GM18951 (cell line): ENCODE results near the gene GOLGA8N.

ENCODE experiments used
- POLR2A ChIP-seq: IDR thresholded peaks from 4 replicates; pipeline ENCODE4 v1.6.1; 2011; ENCODE audit warnings: mild to moderate bottlenecking; ENCODE audit not compliant: insufficient read length, insufficient read depth; ENCODE audit errors: extremely low read depth
- in situ Hi-C: fragments of 300-500 bp; cut with MboI; formaldehyde crosslinking; loops from one replicate; pipeline ENCODE4 v1.12.0; 2022; ENCODE audit warnings: low sequenced_read_pairs, mixed read lengths, inconsistent platforms; ENCODE audit not compliant: unreplicated experiment

The GOLGA8N gene

GRCh38 chr15:32637704-32638103 is 44.4 kb downstream of the GOLGA8N start:
- in situ Hi-C loops = no loop called here
- TF ChIP-seq POLR2A = no peak

- TF ChIP-seq POLR2A = no peak
Observed at GRCh38 chr15:32641517-32642059, 48.3 kb downstream of the GOLGA8N start, which contains the start of gene SCG5. Gene SCG5, plus strand, starts transcription at chr15:32641710. Its CDS starts 1,883 bp downstream, at chr15:32643593.

GRCh38 chr15:32642667-32643435 is 49.6 kb downstream of the GOLGA8N start:
- TF ChIP-seq POLR2A = no peak
- in situ Hi-C loops = no loop called here

More at GRCh38 chr15:32641517-32642059, 48.3 kb downstream of the GOLGA8N start, which contains the start of gene SCG5:
- in situ Hi-C loops = no loop called here

GRCh38 chr15:32643907-32644445 is 50.7 kb downstream of the GOLGA8N start:
- no peak for TF ChIP-seq POLR2A
- in situ Hi-C loops = no loop called here

GRCh38 chr15:32646291-32646690 is 53.0 kb downstream of the GOLGA8N start:
- no peak for TF ChIP-seq POLR2A
- in situ Hi-C loops = no loop called here

GRCh38 chr15:32649342-32649741 is 56.1 kb downstream of the GOLGA8N start:
- TF ChIP-seq POLR2A = no peak
- in situ Hi-C loops = no loop called here

GRCh38 chr15:32651229-32651837 is 58.1 kb downstream of the GOLGA8N start:
- TF ChIP-seq POLR2A = no peak
- in situ Hi-C loops = no loop called here

GRCh38 chr15:32652178-32652577 is 58.9 kb downstream of the GOLGA8N start:
- in situ Hi-C loops = no loop called here
- TF ChIP-seq POLR2A = no peak

GRCh38 chr15:32656091-32656490 is 62.8 kb downstream of the GOLGA8N start:
- in situ Hi-C loops = loop anchor here (5.0 kb wide), 1 partner anchor 336 kb away; no protein-coding TSS in a partner anchor

GRCh38 chr15:32656496-32656895 is 63.2 kb downstream of the GOLGA8N start:
- no peak for TF ChIP-seq POLR2A
- in situ Hi-C loops = loop anchor here (5.0 kb wide), 1 partner anchor 336 kb away; no protein-coding TSS in a partner anchor

More at GRCh38 chr15:32656091-32656490, 62.8 kb downstream of the GOLGA8N start:
- no peak for TF ChIP-seq POLR2A
